ENCODE results near the gene LRRC61. TPM values are rescaled to one million over a fixed set of nuclear protein-coding genes. Genes with fewer than 3 reads are reported as not detected.

The LRRC61 gene
- total and polyA plus RNA-seq, 3 donors from 2014 or later: 16.7 to 35.4 (median 18.4) TPM

DNA sequence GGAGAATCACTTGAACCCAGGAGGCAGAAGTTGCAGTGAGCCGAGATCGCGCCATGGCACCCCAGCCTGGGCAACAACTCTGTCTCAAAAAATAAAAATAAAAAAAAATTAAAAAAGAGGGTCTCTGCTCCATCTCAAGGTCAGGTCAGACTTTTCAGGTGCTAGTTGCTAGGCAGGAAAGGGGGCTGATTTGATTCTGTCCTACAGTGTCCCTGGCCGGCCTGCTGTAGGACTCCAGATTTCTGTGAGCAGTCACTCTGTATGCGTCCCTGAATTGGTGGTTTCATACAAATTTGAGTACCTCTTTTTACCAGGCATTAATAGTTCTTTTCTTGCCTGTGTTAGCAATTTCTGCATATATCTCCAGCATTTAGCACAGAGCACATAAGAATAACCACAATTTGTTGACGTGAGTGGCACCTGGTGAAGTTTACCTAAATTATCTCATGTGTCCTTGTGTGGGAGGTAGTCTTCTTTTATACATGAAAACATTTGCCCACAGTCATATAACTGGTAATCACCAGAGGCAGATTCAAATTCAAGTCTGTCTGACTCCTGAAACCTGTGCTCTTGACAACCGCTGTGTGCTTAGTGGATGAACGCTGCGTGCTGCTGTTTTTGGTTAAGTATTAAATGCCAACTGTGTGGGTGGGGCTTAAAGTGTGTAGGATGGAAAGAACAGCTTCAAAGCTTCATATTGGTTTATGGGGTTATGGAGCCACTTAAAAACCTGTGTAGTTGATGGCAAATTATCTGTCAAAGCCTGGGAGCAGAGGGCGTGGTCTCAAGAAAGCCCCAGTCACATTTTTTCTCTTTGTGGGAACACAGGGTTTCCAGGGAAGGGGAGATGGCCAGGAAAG lies 52.7 kb downstream of the LRRC61 start:
- Histone ChIP-seq H3K27ac (no peak overlapping the region), H3K36me3 (ENCODE audit: low read depth, missing control alignments) (no peaks in the 10 kb centered on the region), H3K9me3 (no peaks in the 10 kb centered on the region), H3K27me3 (no peaks in the 10 kb centered on the region), H3K4me1 (peaks cover 22% of the 10 kb centered on the region), H3K4me3 (no peak overlapping the region)
- WGBS, 2 donors: 86 to 87% methylated on average over 10 of the region's 10 CpGs
- DNase-seq: no peak
- TF ChIP-seq, protein P1, sequence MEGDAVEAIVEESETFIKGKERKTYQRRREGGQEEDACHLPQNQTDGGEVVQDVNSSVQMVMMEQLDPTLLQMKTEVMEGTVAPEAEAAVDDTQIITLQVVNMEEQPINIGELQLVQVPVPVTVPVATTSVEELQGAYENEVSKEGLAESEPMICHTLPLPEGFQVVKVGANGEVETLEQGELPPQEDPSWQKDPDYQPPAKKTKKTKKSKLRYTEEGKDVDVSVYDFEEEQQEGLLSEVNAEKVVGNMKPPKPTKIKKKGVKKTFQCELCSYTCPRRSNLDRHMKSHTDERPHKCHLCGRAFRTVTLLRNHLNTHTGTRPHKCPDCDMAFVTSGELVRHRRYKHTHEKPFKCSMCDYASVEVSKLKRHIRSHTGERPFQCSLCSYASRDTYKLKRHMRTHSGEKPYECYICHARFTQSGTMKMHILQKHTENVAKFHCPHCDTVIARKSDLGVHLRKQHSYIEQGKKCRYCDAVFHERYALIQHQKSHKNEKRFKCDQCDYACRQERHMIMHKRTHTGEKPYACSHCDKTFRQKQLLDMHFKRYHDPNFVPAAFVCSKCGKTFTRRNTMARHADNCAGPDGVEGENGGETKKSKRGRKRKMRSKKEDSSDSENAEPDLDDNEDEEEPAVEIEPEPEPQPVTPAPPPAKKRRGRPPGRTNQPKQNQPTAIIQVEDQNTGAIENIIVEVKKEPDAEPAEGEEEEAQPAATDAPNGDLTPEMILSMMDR (IDR thresholded peaks at IDR 0.05): no peak
- no peak for TF ChIP-seq POLR2A (IDR thresholded peaks at IDR 0.05)
- intact Hi-C loops (cut with DNase I; ENCODE audit: low total_unique reads): no loop called here

DNA sequence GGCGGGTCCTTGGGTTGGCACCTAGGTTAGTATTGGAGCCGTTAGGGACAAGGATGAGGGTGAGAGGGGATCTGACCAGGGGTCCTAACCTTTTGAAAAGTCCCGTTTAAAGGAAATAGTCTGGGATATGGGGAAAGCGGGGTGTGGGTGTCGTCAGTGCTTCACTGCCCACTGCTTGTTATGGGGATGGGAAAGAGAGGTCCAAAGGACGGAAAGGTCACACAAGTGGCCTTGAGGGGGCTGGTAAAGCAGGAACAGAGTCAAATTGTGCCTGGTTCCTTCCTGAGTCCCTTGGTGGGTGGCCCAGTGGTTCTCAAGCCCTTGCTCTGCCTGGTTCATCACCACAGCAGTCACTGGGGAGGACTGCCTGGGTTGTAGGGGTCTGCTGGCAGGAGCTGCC lies 53.4 kb downstream of the LRRC61 start:
- Histone ChIP-seq H3K36me3 (ENCODE audit: low read depth, missing control alignments) (no peaks in the 10 kb centered on the region), H3K9me3 (no peaks in the 10 kb centered on the region), H3K27ac (no peak overlapping the region), H3K4me3 (no peak overlapping the region), H3K4me1 (peaks cover 22% of the 10 kb centered on the region), H3K27me3 (no peaks in the 10 kb centered on the region)
- DNase-seq: no peak
- TF ChIP-seq, protein P1 (IDR thresholded peaks at IDR 0.05): no peak
- no peak for TF ChIP-seq POLR2A (IDR thresholded peaks at IDR 0.05)
- WGBS, 2 donors: 75 to 77% methylated on average over 6 of the region's 6 CpGs
- intact Hi-C loops (cut with DNase I; ENCODE audit: low total_unique reads): no loop called here

DNA sequence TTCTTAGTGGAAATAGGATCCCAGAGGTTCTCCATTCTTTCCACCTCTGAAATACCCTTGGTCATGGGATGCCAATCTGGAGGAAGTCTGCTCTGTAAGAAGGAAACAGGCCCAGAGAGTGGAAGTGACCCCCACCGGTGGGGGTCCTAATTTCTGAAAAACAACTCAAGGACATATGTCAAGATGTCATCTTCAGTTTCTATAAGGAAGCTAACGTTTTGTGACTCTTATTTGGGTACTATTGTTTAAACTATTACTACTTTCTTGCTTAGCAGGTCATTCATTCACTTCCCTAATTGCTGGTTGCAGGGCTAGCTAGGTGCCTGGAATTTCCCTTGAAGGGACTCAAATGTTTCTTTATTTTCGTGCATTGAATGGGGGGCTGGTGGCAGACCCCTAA lies 54.0 kb downstream of the LRRC61 start:
- Histone ChIP-seq H3K4me3 (no peak overlapping the region), H3K27me3 (no peaks in the 10 kb centered on the region), H3K27ac (no peak overlapping the region), H3K36me3 (ENCODE audit: low read depth, missing control alignments) (no peaks in the 10 kb centered on the region), H3K4me1 (peaks cover 22% of the 10 kb centered on the region), H3K9me3 (no peaks in the 10 kb centered on the region)
- intact Hi-C loops (cut with DNase I; ENCODE audit: low total_unique reads): no loop called here
- WGBS, 2 donors: 50 to 75% methylated on average over 3 of the region's 3 CpGs
- TF ChIP-seq POLR2A (IDR thresholded peaks at IDR 0.05): no peak
- TF ChIP-seq, protein P1 (IDR thresholded peaks at IDR 0.05): no peak
- DNase-seq: no peak

DNA sequence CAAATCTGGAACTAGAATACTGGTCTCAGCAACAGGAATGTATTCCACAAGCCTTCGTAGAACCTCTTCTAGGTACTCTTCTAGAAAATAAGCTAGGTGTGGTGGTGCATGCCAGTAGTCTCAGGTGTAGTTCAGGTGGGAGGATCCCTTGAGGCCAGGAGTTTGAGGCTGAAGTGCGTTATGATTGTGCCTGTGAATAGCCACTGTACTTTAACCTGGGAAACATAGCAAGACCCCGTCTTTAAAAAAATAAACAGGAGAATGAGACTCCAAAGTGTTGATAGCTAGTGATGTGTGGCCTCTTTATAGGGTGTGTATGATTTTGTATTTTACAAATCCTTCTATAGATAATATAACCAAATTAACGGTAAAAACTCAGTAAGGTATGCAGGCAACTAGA lies 54.5 kb downstream of the LRRC61 start:
- no peak for DNase-seq
- intact Hi-C loops (cut with DNase I; ENCODE audit: low total_unique reads): no loop called here
- Histone ChIP-seq H3K9me3 (no peaks in the 10 kb centered on the region), H3K27ac (no peak overlapping the region), H3K27me3 (no peaks in the 10 kb centered on the region), H3K4me3 (no peak overlapping the region), H3K4me1 (peaks cover 22% of the 10 kb centered on the region), H3K36me3 (ENCODE audit: low read depth, missing control alignments) (no peaks in the 10 kb centered on the region)
- 61 to 64% methylated on average over 4 of the region's 4 CpGs for WGBS, 2 donors
- TF ChIP-seq, protein P1 (IDR thresholded peaks at IDR 0.05): no peak
- TF ChIP-seq POLR2A (IDR thresholded peaks at IDR 0.05): no peak
